ENCODE data around the gene KLHL29.

DNA sequence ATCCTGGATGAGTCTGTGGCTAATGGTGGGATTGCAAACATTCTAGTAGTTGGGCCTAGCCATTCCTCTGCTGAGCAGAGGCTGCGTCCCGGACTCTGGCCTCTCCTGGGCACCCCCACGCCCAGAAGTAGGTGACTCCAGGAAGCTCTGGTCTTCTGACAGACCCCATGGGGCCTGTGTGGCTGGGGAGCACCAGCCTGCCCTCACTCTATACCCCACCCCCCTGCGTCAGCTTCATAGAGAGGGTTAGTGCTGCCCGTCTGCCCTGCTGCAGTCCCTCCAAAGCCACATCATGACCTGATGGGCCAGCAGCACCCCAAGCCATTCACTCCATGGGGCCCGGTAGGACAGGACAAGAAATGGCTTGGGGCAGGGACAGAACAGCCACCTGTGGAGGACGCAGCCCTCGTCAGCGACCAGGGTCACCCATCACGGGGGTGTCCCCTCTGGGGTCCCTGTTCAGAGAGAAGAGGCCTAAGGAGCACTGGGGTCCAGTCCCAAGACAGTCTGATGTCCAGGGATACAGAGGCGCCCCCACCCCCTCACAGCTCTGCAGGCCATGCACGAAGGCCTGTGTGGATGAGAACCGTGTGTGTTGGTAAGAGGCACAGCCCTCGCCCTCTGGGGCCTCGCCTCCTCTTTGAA lies 303.6 kb downstream of the KLHL29 start:
- TF ChIP-seq EP300 (IDR thresholded peaks at IDR 0.05; ENCODE audit: borderline replicate concordance) (no peak), TAF1 (IDR thresholded peaks at IDR 0.05; ENCODE audit: low read depth) (no peak)

Data from Ishikawa (cell line).